ENCODE data around the gene ROR2.

The ROR2 gene

GRCh38 chr9:91948597-91949391 is 1.2 kb downstream of the ROR2 start:
- DNase-seq: no peak

GRCh38 chr9:91948101-91948596 is 1.9 kb downstream of the ROR2 start:
- DNase-seq: no peak

GRCh38 chr9:91946653-91947488 is 3.2 kb downstream of the ROR2 start:
- no peak for DNase-seq

GRCh38 chr9:91946196-91946595 is 3.8 kb downstream of the ROR2 start:
- DNase-seq: no peak

GRCh38 chr9:91945277-91946085 is 4.5 kb downstream of the ROR2 start:
- DNase-seq: no peak

GRCh38 chr9:91944711-91945110 is 5.3 kb downstream of the ROR2 start:
- DNase-seq: no peak

GRCh38 chr9:91943478-91944470 is 6.3 kb downstream of the ROR2 start:
- no peak for DNase-seq

- no peak for DNase-seq
Measured at GRCh38 chr9:91942201-91942600, 7.8 kb downstream of the ROR2 start.

- DNase-seq: no peak
Measured at GRCh38 chr9:91939978-91940377, 10.1 kb downstream of the ROR2 start.

- no peak for DNase-seq
Measured at GRCh38 chr9:91937727-91938126, 12.3 kb downstream of the ROR2 start.

- no peak for DNase-seq
Measured at GRCh38 chr9:91937056-91937455, 13.0 kb downstream of the ROR2 start.

- DNase-seq: no peak
Measured at GRCh38 chr9:91935805-91936514, 14.1 kb downstream of the ROR2 start.

GRCh38 chr9:91935066-91935749 is 14.8 kb downstream of the ROR2 start:
- no peak for DNase-seq

GRCh38 chr9:91934654-91935053 is 15.4 kb downstream of the ROR2 start:
- no peak for DNase-seq

GRCh38 chr9:91933556-91934352 is 16.3 kb downstream of the ROR2 start:
- no peak for DNase-seq

- no peak for DNase-seq
Measured at GRCh38 chr9:91930475-91930874, 19.6 kb downstream of the ROR2 start.

- no peak for DNase-seq
Measured at GRCh38 chr9:91929331-91929730, 20.7 kb downstream of the ROR2 start.

GRCh38 chr9:91927922-91928510 is 22.0 kb downstream of the ROR2 start:
- no peak for DNase-seq

GRCh38 chr9:91924090-91924489 is 25.9 kb downstream of the ROR2 start:
- DNase-seq: no peak
